GM19463 (cell line): ENCODE measurements around the gene NUBP2.
A peak's percentile ranks its signal among the peaks of the same experiment; 100 is the strongest.

Experiments used
- ATAC-seq: cut with Tn5 transposase; IDR thresholded peaks from one replicate; pipeline ENCODE4 v1.9.1; 2021; ENCODE audit warnings: mild to moderate bottlenecking, moderate library complexity; ENCODE audit not compliant: unreplicated experiment

NUBP2 gene

DNA sequence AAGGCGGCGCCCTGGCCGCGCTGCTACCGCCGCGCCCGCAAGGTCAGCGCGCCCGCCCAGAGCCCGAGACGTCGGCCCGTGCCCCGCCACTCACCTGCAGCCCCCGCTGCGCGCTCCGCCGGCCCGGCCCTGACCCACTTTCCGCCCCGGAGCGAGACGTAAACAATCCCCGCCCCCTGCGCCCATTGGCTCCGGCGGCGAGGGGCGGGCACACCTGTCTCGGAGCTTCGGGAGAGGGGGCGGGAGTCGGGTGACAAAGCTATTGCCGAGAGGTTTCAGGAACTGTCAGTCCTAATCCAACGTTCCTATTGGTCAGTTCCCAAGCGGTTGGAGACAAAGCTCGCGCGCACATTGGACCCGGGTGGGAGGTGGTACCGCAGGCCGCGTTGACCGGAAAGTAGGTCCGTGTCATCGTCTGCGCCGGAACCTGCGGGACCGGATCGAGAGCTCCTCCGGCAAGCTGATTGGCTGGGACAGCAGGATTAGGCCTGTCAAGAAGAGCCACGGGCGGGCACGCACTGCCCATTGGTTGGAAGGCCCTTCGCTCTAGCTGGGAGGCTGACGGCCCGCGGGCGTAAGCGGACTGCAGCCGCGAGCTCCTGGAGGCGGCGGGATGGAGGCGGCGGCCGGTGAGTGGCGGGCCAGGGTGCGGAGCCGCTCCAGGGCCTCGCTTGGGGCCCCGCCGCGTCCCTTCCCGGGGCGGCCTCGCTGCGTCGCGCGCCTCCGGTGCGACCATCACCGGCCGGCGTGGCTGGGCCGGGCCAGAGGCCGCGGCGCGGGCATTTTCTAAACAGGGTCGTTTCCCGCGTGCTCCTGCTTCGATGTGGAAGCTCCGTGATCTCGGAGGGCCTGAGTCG is at the start of gene NUBP2, which contains the start of gene SPSB3:
TSS of gene NUBP2 (plus strand) at position 553 of the 857 bp plus-strand sequence. CDS start at position 614, 61 bp downstream.
TSS of gene SPSB3 (minus strand) at position 164 of the 857 bp plus-strand sequence. CDS start 1,088 bp downstream, outside the sequence.
- ATAC-seq: peak; percentile 88

DNA sequence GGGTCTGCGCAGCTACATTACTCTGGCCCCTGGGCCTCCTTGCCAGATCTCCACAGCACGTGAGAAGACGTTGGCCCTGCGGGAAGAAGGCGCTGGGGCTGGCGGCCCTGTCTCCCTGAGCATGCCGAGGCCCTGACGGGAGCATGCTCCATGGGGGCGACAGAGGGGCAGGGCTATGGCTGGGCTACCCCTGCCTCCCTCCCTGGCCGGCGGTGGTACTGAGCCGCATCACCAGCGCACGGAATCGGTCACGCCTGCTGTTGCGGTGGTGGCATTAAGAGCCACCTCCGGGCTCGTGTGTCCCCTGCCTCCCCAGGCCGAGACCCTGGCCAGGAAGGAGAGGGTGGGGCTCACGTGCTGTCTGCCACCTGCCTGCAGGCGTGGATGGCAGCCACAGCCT is 48.6 kb upstream of the NUBP2 start:
- no peak for ATAC-seq

DNA sequence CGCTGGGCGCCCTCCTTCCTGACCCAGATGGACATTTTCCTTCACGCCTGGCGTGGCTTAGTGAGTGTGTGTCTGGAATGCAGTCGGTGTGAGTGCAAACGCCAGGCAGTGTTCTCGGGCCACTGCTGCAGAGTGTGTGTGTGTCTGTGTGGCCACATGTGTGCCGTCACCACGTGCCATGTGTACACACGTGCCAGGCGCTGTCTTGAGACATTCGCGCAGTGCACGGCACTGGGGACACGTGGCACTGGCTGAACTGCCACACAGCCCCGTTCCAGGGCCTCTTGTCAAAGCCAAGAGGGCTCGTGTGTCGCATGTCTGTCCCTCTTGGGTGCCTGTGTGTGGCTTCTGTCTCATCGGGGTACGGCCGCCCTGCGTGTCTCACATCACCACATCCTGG is 47.9 kb upstream of the NUBP2 start:
- ATAC-seq: no peak

GRCh38 chr16:1740234-1740633 is 42.5 kb upstream of the NUBP2 start:
- ATAC-seq: no peak

DNA sequence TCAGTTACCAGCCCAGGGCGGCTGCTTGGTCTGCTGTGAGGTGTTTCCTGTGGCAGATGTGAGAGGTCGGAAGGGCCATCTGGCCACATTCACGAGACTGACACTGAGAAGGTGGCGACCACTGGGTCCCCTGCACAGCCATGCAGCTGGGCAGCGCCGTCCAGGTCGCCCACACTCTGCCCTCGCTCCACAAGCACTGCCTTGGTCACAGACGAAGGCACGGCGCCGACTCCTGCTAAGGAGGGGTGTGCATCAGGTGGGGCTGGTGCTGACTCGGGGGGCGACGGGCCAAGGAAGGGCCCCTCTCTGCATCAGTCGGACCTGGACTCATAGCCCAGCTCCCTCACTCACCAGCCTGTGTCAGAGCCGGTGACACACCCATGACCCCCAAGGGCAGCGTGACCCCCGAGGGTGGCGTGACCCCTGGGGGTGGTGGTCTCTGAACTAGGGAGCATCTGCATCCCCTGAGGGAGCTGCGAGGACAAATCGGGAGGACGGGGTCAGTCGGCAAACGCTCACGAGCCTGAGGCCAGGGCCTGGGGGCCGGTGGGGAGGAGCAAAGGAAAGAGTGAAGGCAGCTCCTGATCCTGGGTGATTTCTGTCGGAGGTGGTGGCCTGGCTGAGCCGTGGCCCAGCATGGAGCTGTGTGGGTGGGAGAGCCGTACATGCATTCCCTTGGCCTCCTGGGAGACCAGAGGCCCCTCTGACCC is 41.8 kb upstream of the NUBP2 start:
- no peak for ATAC-seq

DNA sequence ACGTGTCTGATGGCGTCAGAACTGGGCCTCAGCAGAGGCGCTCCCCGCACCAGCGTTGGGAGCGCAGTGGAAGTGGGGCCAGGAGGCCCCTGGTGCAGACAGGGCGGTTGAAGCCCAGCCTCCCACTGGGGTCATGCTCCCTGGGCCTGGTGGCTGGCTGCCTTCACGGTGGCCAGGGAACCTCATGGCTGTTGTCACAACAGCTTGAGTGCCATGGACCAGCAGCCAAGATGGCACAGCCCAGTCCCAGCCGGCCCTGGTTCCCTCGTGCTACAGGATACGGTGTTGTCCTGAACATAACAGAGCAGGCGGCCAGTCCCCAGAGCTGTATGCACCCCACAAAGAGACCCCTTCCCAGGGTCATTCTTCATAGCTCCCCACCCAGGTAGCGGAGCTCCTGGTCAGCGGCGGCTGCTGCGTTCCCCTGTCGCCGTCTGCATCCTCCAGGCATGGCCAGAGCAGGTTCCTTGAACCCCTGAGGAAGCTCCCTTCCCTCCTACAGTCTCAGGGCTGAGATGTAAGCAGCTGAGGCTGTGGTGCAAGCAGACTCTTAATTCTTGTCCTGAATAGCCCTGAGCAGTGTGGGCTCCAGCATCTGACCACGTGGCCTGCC is 41.1 kb upstream of the NUBP2 start:
- ATAC-seq: no peak

GRCh38 chr16:1743376-1744337 is 39.1 kb upstream of the NUBP2 start:
- no peak for ATAC-seq

GRCh38 chr16:1744338-1744840 is 38.4 kb upstream of the NUBP2 start:
- ATAC-seq: no peak

DNA sequence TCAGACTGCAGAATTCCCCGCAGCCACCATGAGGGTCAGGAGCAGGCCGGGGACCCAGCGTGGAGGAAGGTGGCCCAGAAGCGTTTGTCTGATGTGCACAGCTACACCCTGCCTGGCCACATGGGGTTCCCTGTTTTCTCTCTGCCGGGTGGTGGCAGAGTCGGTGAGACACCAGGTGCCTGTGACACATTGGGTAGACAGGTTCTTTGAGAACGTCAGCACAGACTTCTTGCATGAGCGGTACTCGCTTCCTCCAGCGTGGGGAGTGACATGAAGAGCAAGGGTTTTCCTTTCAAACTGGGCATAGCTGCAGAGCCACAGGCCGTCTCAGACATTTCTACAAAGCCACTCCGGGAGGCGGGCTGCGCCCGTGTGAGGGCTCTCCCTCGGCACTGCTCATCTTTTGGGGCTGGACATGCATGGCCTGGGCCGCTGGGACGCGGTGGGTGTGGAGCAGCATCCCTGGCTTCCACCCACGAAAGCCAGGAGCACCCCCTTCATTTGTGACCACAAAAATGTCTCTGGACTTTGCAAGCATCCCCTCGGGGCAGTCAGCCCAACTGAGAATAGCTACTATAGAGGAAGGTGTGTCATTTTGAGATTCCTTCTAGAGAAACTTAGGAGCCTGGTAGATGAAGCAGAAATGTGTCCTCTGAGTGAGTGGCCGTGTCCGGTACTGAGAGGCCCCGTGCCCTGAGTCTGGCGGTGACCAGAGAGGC is 37.4 kb upstream of the NUBP2 start:
- no peak for ATAC-seq

GRCh38 chr16:1745900-1746692 is 36.7 kb upstream of the NUBP2 start:
- ATAC-seq: no peak

- no peak for ATAC-seq
These were observed 36.0 kb upstream of the NUBP2 start for GRCh38 chr16:1746693-1747195.

- ATAC-seq: no peak
These were observed 34.8 kb upstream of the NUBP2 start for GRCh38 chr16:1747934-1748333.

DNA sequence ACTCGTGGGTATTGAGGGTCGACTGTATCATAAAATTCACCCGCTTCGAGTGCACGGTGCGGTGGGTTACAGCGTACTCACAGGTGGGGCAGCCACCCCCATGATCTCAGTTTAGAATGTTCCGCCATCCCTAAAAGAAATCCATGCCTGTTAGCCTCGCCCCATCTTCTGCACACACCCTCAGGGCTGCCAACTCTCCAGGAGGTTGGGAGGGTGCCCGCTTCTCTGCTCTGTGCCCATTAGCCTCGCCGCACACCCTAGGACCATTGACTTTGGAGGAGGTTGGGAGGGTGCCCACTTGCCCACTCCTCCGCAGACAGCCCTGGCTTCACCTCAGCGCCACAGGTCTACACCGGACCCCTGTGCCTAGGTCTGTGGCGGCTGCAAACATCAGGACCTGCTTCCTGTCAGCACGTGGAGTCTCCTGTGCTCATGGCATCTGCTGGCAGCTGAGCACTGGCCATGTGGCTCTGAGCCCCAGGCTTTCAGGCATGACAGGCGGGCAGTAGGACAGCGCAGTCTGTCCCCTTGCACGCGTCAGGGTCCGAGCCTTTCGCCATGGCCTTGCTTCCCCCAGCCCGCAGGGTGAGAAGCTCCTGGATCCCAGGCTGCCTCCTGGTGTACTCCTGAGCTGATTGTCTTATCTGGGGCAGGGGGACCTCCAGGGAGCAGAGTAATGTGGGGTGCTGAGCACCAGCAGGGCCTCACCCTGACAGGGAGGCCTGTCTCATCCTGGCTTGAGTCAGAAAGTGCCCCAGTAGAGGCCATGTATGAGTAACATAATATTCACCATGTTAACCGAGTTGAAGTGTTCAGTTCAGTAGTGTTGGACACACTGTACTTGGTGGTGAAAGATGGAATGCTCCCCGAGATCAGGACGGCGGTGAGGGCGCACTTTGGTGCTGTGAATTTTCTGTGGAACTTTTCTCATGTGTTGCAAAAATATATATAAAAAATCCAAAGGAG is 33.3 kb upstream of the NUBP2 start:
- ATAC-seq: no peak

- ATAC-seq: no peak
These were observed 30.8 kb upstream of the NUBP2 start for GRCh38 chr16:1751946-1752345.

DNA sequence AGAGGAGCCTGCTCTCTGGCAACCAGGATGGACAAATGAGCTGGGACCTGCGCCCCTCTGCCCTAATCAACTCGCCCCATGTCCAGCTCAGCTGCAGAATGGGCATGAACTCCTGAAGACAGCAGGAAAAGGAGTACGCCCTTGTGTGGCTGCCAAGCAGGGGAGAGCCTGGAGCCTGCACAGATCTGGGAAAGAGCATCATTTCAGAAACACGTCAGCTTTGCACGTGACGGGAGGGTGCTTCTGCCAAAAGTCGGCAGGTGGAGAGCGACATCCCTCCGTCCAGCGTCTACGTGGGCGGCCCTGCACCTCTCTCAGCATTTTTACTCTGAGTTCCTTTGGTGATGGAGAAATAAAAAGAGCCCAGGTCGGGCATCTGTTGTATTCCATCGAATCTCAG is 29.9 kb upstream of the NUBP2 start:
- no peak for ATAC-seq

DNA sequence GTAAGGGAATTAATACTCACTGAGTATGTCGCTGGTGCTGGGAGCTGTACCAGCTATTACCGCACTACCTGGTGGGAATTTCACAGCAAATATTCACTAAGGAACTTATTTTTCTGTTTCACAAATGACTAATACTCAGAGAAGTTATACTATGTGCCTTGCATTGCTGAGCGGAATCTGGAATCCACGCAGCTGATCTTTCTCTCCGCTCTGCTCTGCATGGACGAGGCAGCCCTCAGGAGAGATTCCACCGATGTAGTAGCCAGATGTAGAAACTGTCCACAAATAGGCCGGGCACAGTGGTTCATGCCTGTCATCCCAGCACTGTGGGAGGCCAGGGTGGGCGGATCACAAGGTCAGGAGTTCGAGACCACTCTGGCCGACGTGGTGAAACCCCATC is 28.6 kb upstream of the NUBP2 start:
- no peak for ATAC-seq

- no peak for ATAC-seq
These were observed 24.9 kb upstream of the NUBP2 start for GRCh38 chr16:1757714-1758461.
